Measurements from ENCODE around the gene BAIAP2. TPM values are rescaled to one million over a fixed set of nuclear protein-coding genes. Genes with fewer than 3 reads are reported as not detected.

BAIAP2 gene
- total RNA-seq, 4 donors from 2014 or later: 7.3 to 36.1 (median 15.4) TPM

DNA sequence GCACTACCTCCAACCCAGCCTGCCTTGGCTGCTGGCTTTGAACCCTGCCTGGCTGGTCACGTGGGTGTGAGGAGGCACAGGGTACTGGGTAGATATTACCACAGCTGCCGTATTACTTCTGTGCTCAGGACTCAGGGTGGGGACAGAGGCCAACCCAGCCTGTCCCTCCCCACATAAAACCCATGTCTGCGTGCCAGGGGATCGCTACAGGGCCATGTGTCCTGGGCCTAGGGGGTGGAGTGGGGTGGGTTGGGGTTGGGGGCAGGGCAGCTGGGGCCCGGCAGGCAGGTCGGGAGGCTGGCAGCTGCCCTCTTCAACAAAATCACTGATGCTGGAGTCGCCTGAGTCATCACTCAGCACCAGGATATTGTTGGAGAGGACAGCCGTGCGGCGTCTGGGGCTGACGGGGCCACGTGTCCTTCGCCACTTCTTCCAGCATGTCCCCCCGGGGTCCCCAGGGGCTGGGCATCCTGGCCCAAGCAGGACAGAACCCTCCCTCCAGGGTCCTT lies 90.7 kb downstream of the BAIAP2 start:
- in situ Hi-C loops (cut with MboI; ENCODE audit: low sequenced_read_pairs in 4 of 4): loop anchor here in 1 of 4 donors (25.0 kb wide), 1 partner anchor 112 kb away; the partner anchor contains the start of genes NDUFAF8 and TEPSIN
- TF ChIP-seq POLR2A (IDR thresholded peaks at IDR 0.05): no peak
- TF ChIP-seq, protein P1, sequence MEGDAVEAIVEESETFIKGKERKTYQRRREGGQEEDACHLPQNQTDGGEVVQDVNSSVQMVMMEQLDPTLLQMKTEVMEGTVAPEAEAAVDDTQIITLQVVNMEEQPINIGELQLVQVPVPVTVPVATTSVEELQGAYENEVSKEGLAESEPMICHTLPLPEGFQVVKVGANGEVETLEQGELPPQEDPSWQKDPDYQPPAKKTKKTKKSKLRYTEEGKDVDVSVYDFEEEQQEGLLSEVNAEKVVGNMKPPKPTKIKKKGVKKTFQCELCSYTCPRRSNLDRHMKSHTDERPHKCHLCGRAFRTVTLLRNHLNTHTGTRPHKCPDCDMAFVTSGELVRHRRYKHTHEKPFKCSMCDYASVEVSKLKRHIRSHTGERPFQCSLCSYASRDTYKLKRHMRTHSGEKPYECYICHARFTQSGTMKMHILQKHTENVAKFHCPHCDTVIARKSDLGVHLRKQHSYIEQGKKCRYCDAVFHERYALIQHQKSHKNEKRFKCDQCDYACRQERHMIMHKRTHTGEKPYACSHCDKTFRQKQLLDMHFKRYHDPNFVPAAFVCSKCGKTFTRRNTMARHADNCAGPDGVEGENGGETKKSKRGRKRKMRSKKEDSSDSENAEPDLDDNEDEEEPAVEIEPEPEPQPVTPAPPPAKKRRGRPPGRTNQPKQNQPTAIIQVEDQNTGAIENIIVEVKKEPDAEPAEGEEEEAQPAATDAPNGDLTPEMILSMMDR (IDR thresholded peaks at IDR 0.05 in 4 of 5, conservative IDR thresholded peaks at IDR 0.05 in 1 of 5): no peak
- peak in 1 of 2 donors; percentile 22 for ATAC-seq

DNA sequence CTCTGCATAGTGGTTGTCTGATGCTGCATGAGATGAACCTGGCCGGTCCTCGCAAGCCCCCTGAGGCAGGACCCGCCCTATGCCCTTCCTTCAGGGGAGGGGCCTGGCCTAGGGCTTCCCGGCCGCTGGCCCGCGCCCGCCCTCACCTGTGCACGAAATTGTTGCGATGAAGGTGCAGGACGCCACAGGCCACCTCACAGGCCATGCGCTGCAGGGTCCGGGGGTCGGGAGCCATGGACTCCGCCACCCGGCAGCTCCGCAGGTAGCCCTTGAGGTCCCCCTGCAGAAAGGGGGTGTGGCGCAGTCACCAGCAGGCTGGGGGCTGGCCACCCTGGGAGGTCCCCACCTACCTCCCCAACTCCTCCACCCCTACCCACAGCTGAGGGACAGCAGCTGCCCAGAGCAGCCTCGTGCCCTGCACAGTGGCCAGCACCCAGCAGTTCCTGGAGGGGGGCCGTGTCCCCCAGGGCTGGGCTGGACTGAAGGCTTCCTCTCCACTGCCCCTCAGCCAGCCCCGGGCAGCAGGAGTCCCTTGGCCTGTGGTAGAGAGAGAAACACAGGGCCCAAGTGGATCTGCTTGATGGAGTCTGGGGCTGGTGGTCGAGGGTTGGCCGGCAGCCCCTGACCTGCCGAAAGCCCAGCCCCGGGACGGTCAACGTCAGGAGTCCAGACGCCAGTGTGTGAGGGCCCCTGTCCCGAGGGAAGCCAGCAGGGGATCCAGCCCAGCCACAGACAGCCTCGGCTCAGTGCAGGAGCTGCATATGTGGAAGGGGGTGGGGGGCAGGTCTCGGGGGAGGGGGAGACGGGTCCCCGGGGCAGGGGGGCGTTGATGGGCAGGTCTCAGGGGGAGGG lies 91.6 kb downstream of the BAIAP2 start:
- Histone ChIP-seq H3K4me3 (no peak overlapping the region), H3K36me3 (no peaks in the 10 kb centered on the region), H3K27me3 (peaks cover 0 to 5% (median 0%) of the 10 kb centered on the region in 3 donors), H3K9me3 (no peaks in the 10 kb centered on the region), H3K27ac (no peak overlapping the region), H3K4me1 (no peaks in the 10 kb centered on the region)
- DNase-seq: no peak
- intact Hi-C loops (cut with DNase I; ENCODE audit: low total_unique reads) (no loop called here), in situ Hi-C loops (cut with MboI; ENCODE audit: low sequenced_read_pairs in 4 of 4) (loop anchor here in 1 of 4 donors (25.0 kb wide), 1 partner anchor 111 kb away; the partner anchor contains the start of genes NDUFAF8 and TEPSIN)
- ATAC-seq: no peak
- TF ChIP-seq, protein P1 (IDR thresholded peaks at IDR 0.05 in 4 of 5, conservative IDR thresholded peaks at IDR 0.05 in 1 of 5): no peak
- no peak for TF ChIP-seq POLR2A (IDR thresholded peaks at IDR 0.05)

More for the DNA sequence above, 90.7 kb downstream of the BAIAP2 start:
- Histone ChIP-seq H3K9me3 (no peaks in the 10 kb centered on the region), H3K4me3 (no peak overlapping the region), H3K4me1 (no peaks in the 10 kb centered on the region), H3K27me3 (peaks cover 0 to 5% (median 0%) of the 10 kb centered on the region in 3 donors), H3K36me3 (no peaks in the 10 kb centered on the region), H3K27ac (no peak overlapping the region)
- intact Hi-C loops (cut with DNase I; ENCODE audit: low total_unique reads): no loop called here
- DNase-seq: no peak

- H3K27ac ChIP-seq: no peak overlapping the region
- no peak overlapping the region for H3K4me3 ChIP-seq
- intact Hi-C loops (cut with DNase I; ENCODE audit: low total_unique reads) (no loop called here), in situ Hi-C loops (cut with MboI; ENCODE audit: low sequenced_read_pairs in 4 of 4) (loop anchor here in 1 of 4 donors (25.0 kb wide), 1 partner anchor 110 kb away; the partner anchor contains the start of genes NDUFAF8 and TEPSIN)
- TF ChIP-seq, protein P1 (IDR thresholded peaks at IDR 0.05 in 4 of 5, conservative IDR thresholded peaks at IDR 0.05 in 1 of 5): no peak
- TF ChIP-seq POLR2A (IDR thresholded peaks at IDR 0.05): no peak
- DNase-seq (no peak), ATAC-seq (no peak)
- H3K4me1 ChIP-seq: no peaks in the 10 kb centered on the region
- H3K36me3 ChIP-seq: no peaks in the 10 kb centered on the region
- H3K9me3 ChIP-seq: no peaks in the 10 kb centered on the region
- H3K27me3 ChIP-seq: peaks cover 0 to 5% (median 0%) of the 10 kb centered on the region in 3 donors
Observed at GRCh38 chr17:81127133-81127455, 92.1 kb downstream of the BAIAP2 start.

DNA sequence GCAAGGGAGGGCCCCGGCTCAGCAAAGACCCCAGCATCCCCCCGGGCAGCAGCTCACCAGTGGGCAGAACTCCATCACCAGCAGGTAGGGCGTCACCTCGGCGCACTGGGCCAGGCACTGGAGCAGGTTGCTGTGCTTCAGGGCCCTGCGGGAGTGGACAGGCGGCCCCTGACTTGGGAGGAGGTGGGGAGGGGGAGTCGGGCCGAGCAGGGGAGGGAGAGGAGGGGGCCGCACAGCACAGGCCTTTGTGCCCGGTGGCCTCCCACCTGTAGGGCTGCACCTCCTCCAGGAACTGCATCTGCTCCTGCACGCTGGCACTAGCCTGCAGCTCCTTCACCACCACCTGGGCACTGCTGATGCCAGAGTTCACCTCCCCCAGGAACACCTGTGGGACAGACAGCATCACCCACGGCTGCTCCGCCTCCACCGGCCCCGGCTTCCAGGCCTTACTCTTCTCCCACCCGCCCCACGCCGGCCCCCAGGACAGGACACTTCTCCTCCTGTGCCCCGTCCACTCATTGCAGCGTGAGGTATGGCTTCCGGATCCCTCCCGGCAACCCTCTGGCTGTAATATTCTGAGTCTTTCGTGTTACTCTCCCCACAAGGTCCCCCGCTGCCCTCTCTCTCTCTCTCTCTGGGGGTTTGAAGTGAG lies 92.7 kb downstream of the BAIAP2 start:
- Histone ChIP-seq H3K36me3 (no peaks in the 10 kb centered on the region), H3K27me3 (peaks cover 0 to 5% (median 0%) of the 10 kb centered on the region in 3 donors), H3K4me1 (no peaks in the 10 kb centered on the region), H3K4me3 (no peak overlapping the region), H3K27ac (no peak overlapping the region), H3K9me3 (no peaks in the 10 kb centered on the region)
- in situ Hi-C loops (cut with MboI; ENCODE audit: low sequenced_read_pairs in 4 of 4) (loop anchor here in 1 of 4 donors (25.0 kb wide), 1 partner anchor 110 kb away; the partner anchor contains the start of genes NDUFAF8 and TEPSIN), intact Hi-C loops (cut with DNase I; ENCODE audit: low total_unique reads) (no loop called here)
- no peak for TF ChIP-seq POLR2A (IDR thresholded peaks at IDR 0.05)
- TF ChIP-seq, protein P1 (IDR thresholded peaks at IDR 0.05 in 4 of 5, conservative IDR thresholded peaks at IDR 0.05 in 1 of 5): no peak
- ATAC-seq: no peak
- no peak for DNase-seq

Data from gastrocnemius medialis (tissue), 4 donors.